ENCODE results near the gene PLEKHM1.
A peak's percentile ranks its signal among the peaks of the same experiment; 100 is the strongest.

Gene PLEKHM1

GRCh38 chr17:45395569-45396415, 94.7 kb downstream of the PLEKHM1 start:
- no peak for DNase-seq

GRCh38 chr17:45394913-45395568, 95.5 kb downstream of the PLEKHM1 start:
- DNase-seq = peak; percentile 56

- no peak for DNase-seq
Measured at GRCh38 chr17:45394564-45394912, 96.0 kb downstream of the PLEKHM1 start.

- no peak for DNase-seq
Measured at GRCh38 chr17:45394091-45394490, 96.4 kb downstream of the PLEKHM1 start.

GRCh38 chr17:45393411-45393810, 97.1 kb downstream of the PLEKHM1 start:
- DNase-seq = no peak

GRCh38 chr17:45391918-45392317, 98.6 kb downstream of the PLEKHM1 start:
- no peak for DNase-seq

- DNase-seq = no peak
Measured at GRCh38 chr17:45391291-45391690, 99.2 kb downstream of the PLEKHM1 start.

GRCh38 chr17:45389354-45389753, 101.2 kb downstream of the PLEKHM1 start:
- DNase-seq = no peak

- DNase-seq = peak; percentile 12
Measured at GRCh38 chr17:45388604-45389325, 101.8 kb downstream of the PLEKHM1 start.

GRCh38 chr17:45387739-45388138, 102.8 kb downstream of the PLEKHM1 start:
- no peak for DNase-seq

GRCh38 chr17:45386178-45386577, 104.3 kb downstream of the PLEKHM1 start:
- no peak for DNase-seq
